Astrocyte (in vitro differentiated cells and primary cell): ENCODE results near the gene ZNF385B.

Experiments
- CTCF ChIP-seq: IDR thresholded peaks from 2 replicates; pipeline ENCODE4 v1.5.1; 2011; ENCODE audit warnings: low read depth, mild to moderate bottlenecking, inconsistent platforms, low read length, moderate library complexity; ENCODE audit not compliant: insufficient read depth
- EZH2 ChIP-seq: IDR thresholded peaks from 2 replicates; pipeline ENCODE4 v1.6.1; 2012; ENCODE audit warnings: mild to moderate bottlenecking, low read length, inconsistent platforms; ENCODE audit not compliant: insufficient read depth

DNA sequence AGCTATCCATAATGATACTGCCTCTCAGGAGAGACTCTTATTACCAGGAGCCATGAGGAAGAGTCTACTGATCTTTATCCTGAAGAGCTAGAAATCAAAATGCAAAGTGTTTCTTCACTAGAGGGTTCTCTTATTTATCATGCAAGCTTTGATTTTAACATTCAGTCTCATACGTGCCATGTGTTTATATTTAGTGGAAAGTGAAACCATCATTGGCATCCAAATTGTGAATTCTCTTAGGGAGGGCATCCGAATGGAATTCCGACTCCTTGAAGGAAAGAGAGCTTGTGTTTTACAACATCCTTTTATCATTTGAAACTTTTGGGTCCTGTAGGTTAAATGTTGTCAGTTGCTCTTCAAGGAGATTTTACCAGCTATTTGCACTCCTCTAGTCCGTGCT lies 426.4 kb downstream of the ZNF385B start:
- no peak for TF ChIP-seq EZH2
- TF ChIP-seq CTCF: no peak
